HL-60/S4 (cell line): ENCODE results near the gene FASTK.
"Not testable (repeated sequence)": the region's sequence is repeated elsewhere in the genome, so short reads cannot be mapped to it uniquely, and the experiment has no call there.

Experiments
- in situ Hi-C: fragments of 300-500 bp; cut with MboI; formaldehyde crosslinking; loops from 2 replicates; pipeline ENCODE4 v1.14.3; 2022; ENCODE audit warnings: low sequenced_read_pairs

Gene FASTK

GRCh38 chr7:151032936-151033863, 47.4 kb downstream of the FASTK start:
- in situ Hi-C loops, result no loop called here

- in situ Hi-C loops, result no loop called here
These were observed 49.6 kb downstream of the FASTK start for GRCh38 chr7:151031011-151031410.

- in situ Hi-C loops, result no loop called here
These were observed 51.6 kb downstream of the FASTK start for GRCh38 chr7:151028948-151029501.

GRCh38 chr7:151028131-151028947, 52.3 kb downstream of the FASTK start, which contains the start of gene ABCB8:
Gene ABCB8, plus strand, starts transcription at chr7:151028450. Its CDS starts 66 bp downstream, at chr7:151028516.
- in situ Hi-C loops, result no loop called here

GRCh38 chr7:151027728-151028130, 52.9 kb downstream of the FASTK start:
- in situ Hi-C loops, result not testable (repeated sequence)

GRCh38 chr7:151026771-151027727, 53.6 kb downstream of the FASTK start:
- in situ Hi-C loops, result not testable (repeated sequence)
